GM19395 (cell line): ENCODE results near the gene MYO6.

Experiments used
- ATAC-seq: cut with Tn5 transposase; IDR thresholded peaks from one replicate; pipeline ENCODE4 v1.9.1; 2021; ENCODE audit warnings: mild to moderate bottlenecking, moderate library complexity; ENCODE audit not compliant: unreplicated experiment

MYO6 gene

DNA sequence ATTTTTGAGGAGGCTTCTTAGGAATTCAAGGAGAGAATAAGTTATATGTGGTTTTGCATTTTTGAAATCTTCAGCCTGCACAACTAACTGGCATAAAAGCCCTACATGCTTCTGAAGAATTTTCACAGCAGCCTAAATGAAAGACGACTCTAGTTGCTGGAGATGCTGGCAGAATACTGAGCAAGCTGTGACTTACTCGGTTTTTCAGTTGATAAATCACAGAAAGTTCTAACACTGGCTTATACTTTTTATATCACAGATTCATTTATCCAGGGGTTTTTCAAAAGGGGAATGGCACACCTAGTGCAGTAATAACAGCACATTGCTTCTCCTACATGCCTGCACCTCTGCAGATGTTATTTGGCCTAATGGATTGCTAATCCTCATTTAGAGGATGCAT, 188.8 kb downstream of the MYO6 start:
- ATAC-seq: no peak

DNA sequence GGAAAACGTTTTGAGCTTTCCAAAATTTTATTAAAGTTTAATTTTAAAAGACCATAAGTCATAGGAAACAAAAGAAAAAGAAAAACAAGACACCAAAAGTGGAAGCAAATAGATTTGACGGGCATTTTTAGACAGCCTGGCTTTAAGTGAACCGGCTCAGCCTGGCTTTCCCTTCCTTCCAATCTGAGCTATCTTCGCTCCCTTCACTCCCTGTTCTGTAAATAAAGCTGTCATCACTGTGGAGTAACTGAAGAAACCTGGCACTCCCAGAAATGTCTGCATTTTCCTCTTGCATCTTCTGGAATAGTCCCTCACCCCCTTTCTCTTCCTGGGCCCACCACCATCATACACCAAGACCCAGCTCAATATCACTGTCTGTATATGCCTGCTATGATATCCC, 191.5 kb downstream of the MYO6 start:
- no peak for ATAC-seq

DNA sequence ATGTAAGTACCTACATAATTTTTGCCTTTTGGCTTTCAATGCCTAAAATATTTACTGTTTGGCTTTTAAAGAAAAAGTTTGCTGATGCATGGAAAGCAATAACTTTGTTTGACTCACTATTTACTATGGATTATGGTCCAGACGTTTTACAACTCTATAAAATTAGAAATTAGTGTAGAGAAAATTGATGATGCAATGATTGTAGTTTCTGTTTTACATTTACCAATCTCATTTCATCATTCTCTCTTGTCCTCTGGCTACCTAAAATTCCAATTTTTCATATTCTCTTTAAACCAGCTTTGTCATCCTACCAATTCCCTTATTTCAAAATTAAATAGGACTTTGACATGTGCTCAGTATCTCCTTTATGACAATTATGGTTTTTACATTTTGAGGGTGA, 192.5 kb downstream of the MYO6 start:
- ATAC-seq: no peak

DNA sequence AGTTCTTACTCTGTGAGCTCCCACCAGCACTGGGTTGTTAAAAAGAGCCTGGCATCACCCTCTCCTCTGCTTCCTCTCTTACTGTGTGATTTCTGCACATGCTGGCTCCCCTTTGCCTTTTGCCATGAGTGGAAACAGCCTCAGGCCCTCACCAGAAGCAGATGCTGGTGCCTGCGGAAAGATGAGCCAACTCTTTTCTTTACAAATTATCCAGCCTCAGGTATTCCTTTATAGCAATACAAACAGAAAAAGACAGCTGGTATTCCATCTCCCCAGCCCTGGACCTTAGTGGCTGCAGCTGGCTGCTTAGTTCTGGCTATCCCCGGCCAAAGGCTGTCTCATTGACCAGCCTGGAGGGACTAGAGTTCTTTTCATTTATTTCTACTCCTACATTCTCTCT, 194.3 kb downstream of the MYO6 start:
- no peak for ATAC-seq

DNA sequence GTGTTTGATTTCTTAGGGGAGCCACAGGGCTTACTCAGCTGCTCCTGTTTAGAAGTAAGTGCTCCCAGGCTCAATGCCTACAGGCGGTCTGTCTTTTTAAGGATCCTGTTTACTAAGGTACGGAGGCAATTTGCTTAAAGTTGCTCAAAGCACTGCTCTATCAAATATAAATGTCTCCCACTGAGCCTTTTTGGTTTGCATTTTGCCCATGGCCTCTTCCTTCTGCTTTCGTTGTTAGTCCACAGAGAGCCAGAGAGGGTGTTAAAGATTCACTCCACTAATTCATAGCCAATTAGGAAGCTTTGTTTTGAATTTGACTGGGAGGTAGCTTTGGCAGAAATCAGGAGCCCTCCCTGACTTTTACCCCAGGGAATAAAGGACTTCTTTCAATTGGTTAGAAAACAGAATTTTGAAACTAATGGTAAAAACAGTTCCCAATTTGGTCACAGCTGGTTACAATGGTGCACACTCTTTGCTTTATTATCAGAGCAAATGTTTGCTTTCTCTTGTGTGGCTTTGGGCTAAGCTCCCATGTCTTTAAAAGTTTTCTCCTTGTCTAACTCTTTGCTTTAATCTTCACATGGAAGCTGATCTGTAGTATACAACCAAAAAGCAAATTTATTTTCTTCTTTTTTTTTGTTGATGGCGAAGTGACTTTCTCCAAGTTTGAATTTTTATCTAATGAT, 197.2 kb downstream of the MYO6 start:
- ATAC-seq: no peak

DNA sequence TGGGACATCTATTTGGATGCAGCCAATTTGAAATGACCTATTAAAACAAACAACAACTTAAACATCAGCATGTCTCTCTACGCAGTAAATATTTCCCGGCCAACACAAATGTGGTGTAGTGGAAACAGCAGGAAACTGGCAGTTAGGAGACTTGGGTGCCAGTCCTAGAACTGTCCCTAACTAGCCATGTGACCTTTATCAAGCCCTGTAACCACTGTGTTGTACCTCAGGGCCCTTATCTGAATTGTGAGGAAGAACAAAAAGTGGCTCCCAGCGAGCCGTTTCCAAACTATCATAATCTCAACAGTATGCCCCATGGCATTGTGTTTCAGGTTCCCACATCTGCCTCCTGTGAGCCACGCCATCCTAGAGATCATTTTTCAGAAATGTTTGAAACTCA, 198.9 kb downstream of the MYO6 start:
- no peak for ATAC-seq

DNA sequence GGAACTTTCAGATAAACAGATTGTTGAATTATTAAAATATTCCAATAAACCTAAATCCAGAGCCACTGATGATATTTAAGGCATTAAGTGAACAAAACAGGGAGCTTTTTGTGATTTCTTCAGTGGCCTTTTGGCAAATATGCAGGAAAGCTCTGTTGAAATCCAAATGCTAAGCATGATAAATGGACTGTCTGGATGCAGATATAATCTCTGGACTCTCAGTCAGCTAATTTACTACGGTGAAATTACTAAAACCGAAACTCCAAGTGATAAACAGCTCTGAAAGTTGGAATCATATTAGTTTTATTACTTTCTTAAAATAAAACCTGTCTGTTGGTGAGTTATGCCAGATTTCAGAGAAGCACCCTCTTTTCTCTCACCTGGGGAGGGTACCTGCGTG, 203.1 kb downstream of the MYO6 start:
- no peak for ATAC-seq

DNA sequence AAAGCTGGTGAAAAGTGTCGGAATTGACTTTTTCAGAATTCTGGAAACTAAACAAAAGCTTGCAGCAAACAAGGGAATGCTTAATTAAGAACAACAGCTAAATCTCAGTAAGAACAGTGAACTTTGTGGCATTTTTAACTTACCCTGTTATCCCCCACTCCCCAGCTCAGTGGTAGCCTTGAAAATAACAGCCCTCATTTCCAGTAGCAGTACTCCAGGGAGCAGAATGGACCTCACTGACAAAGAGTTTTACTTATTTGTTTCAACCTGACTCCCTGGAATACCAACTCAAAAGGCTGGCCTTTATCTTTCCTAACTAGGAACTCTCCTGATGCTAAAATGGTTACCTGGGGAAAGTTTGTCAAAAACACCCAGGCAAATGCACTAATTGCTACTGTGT, 214.5 kb downstream of the MYO6 start:
- no peak for ATAC-seq

DNA sequence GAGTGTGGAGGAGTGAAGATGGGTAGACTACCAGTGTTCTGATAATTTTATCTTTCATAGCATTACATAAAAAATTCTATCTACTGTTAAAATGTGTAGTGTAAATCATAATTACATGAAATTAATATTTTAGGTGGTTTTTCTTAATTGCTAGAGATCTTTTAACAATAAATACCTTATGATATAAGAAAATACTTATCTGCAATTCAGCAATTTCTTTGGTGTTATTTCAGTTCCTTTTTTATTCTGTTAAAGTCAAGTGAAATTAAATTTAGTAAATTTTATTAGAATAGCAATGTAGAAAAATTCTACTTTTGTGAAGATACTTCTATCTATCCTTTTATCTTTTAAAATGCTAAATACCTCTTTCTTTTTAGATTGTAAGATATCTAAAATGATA, 219.1 kb downstream of the MYO6 start:
- ATAC-seq: no peak
